ENCODE measurements around the gene DYRK1A. TPM values are rescaled to one million over a fixed set of nuclear protein-coding genes. Genes with fewer than 3 reads are reported as not detected.
"Not testable (repeated sequence)": the region's sequence is repeated elsewhere in the genome, so short reads cannot be mapped to it uniquely, and the experiment has no call there.

The DYRK1A gene
- 10 to 100 TPM; 53.0 to 68.3 TPM for total RNA-seq
- long read RNA-seq, partial matches to known transcripts: 0 of 2 reads
- long read RNA-seq, other reads (novel, unspliced or antisense): 2 of 2 reads

GRCh38 chr21:37366482-37367316 is at the start of gene DYRK1A:
TSS of gene DYRK1A (plus strand) at chr21:37366773. CDS start at chr21:37420375, 53,602 bp downstream.
- intact Hi-C loops (cut with DNase I): loop anchor here (2.0 to 10.0 kb wide), 5 partner anchors 86 to 198 kb away; partner anchors contain the start of gene VPS26C (in 2 of the 2)
- peak; percentile 93 to 94 for ATAC-seq

GRCh38 chr21:37319551-37319950 is 47.0 kb upstream of the DYRK1A start:
- DNase-seq: no peak
- intact Hi-C loops (cut with DNase I): no loop called here
- ATAC-seq: no peak

More at GRCh38 chr21:37366482-37367316, at the start of gene DYRK1A:
- DNase-seq: peak; percentile 98

- ATAC-seq (no peak), DNase-seq (no peak)
- intact Hi-C loops (cut with DNase I): no loop called here
These were observed 44.5 kb upstream of the DYRK1A start for GRCh38 chr21:37322084-37322483.

DNA sequence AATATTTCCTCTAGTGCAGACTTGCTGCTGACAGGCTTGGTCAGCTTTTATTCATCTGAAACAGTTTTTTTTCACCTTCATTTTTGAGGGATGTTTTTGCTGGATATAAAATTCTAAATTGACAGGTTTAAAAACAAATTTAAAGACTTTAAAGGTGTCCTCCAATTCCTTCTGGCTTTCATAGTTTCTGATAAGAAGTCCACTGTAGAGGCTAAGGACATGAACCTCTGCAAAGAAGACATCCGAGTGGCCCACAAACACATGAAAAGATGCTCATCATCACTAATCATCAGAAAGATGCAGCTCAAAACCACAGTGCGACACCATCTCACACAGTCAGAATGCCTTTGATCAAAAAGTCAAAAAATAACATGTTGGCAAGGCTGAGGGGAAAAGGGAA is 42.0 kb upstream of the DYRK1A start:
- intact Hi-C loops (cut with DNase I): no loop called here

GRCh38 chr21:37328147-37328546 is 38.4 kb upstream of the DYRK1A start:
- DNase-seq; intact Hi-C loops (cut with DNase I); ATAC-seq: not testable (repeated sequence)

More for the DNA sequence above, 42.0 kb upstream of the DYRK1A start:
- DNase-seq: no peak
- ATAC-seq: no peak

DNA sequence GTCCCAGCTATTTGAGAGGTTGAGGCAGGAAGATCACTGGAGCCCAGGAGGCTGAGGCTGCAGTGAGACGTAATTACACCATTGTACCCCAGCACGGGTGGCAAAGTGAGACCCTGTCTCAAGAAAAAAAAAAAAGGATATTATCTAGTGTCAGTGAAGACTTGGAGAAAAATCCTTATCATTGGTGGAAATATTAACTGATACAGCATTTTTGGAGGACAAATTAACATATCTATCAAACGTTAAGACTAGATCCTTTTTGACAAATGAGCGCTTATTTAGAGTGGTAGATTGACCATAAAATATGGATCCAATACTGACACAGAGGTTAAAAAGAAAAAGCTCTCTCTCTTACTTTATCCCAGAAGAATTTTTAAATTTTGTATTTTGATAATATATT is 35.2 kb upstream of the DYRK1A start:
- ATAC-seq: no peak
- intact Hi-C loops (cut with DNase I): no loop called here
- DNase-seq: no peak

GRCh38 chr21:37335053-37335452 is 31.5 kb upstream of the DYRK1A start:
- ATAC-seq (no peak), DNase-seq (no peak)
- intact Hi-C loops (cut with DNase I): no loop called here

DNA sequence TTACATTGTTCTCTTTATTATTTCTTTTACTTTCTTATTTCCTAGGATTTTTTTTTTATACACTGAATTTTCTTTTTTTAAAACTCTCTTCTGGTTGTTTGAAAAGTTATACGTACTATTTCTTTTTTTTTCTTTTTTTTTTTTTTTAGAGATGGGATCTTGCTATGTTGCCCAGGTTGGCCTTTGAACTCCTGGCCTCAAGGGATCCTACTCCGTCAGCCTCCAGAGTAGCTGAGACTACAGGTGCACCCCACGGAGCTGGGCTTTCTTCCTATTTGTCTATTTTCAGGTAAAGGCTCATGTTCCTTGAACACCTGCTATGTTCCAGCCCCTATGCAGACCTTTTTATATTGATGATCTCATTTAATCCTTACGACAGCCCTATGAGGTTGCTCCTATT is 29.4 kb upstream of the DYRK1A start:
- ATAC-seq: no peak
- intact Hi-C loops (cut with DNase I): no loop called here
- DNase-seq: no peak

GRCh38 chr21:37337831-37338230 is 28.7 kb upstream of the DYRK1A start:
- intact Hi-C loops (cut with DNase I): loop anchor here in 1 of 2 donors (2.0 kb wide), 1 partner anchor 71 kb away; the partner anchor contains the start of gene VPS26C
- ATAC-seq (no peak), DNase-seq (no peak)

GRCh38 chr21:37338671-37339551 is 27.7 kb upstream of the DYRK1A start:
- intact Hi-C loops (cut with DNase I): loop anchor here in 1 of 2 donors (2.0 kb wide), 1 partner anchor 72 kb away; the partner anchor contains the start of gene VPS26C

GRCh38 chr21:37339552-37339939 is 27.0 kb upstream of the DYRK1A start:
- intact Hi-C loops (cut with DNase I): loop anchor here in 1 of 2 donors (2.0 kb wide), 1 partner anchor 73 kb away; the partner anchor contains the start of gene VPS26C
- ATAC-seq (no peak), DNase-seq (no peak)

More at GRCh38 chr21:37338671-37339551, 27.7 kb upstream of the DYRK1A start:
- DNase-seq (peak; percentile 66), ATAC-seq (peak; percentile 95 to 99)

GRCh38 chr21:37341254-37341960 is 25.2 kb upstream of the DYRK1A start:
- intact Hi-C loops (cut with DNase I): no loop called here
- ATAC-seq (no peak), DNase-seq (no peak)

GRCh38 chr21:37342046-37342632 is 24.4 kb upstream of the DYRK1A start:
- no peak for DNase-seq
- no peak for ATAC-seq
- intact Hi-C loops (cut with DNase I): no loop called here

- no peak for DNase-seq
- intact Hi-C loops (cut with DNase I): no loop called here
- ATAC-seq: no peak
These were observed 19.6 kb upstream of the DYRK1A start for GRCh38 chr21:37346841-37347430.

GRCh38 chr21:37348664-37349063 is 17.9 kb upstream of the DYRK1A start:
- intact Hi-C loops (cut with DNase I): no loop called here
- ATAC-seq (no peak), DNase-seq (no peak)

DNA sequence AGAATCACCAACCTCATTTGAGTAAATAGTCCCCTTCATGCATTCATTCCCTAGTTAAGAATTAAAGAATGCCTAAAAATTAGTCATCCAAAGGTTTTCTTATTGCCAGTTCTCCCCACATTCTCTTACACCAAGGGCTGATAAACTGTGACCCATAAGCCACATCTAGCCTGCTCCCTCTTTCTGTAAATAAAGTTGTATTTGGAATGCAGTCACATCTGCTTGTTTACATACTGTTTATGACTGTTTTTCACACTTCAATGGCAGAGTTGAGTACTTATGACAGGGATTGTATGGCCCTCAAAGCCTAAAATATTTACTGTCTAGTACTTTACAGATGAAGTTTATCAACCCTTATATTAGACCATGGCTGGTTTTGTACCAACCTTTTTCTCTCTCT is 16.1 kb upstream of the DYRK1A start:
- no peak for DNase-seq
- intact Hi-C loops (cut with DNase I): no loop called here
- ATAC-seq: no peak

GRCh38 chr21:37356706-37357105 is 9.9 kb upstream of the DYRK1A start:
- intact Hi-C loops (cut with DNase I): no loop called here
- no peak for DNase-seq
- no peak for ATAC-seq

- no peak for ATAC-seq
- intact Hi-C loops (cut with DNase I): no loop called here
These were observed 8.9 kb upstream of the DYRK1A start for GRCh38 chr21:37357691-37358090.

More at GRCh38 chr21:37357691-37358090, 8.9 kb upstream of the DYRK1A start:
- DNase-seq: no peak
